B cell (primary cell): ENCODE measurements around the gene GSTA1. TPM values are rescaled to one million over a fixed set of nuclear protein-coding genes. Genes with fewer than 3 reads are reported as not detected.

Experiments
- ATAC-seq: fragments of 200-7000 bp; cut with Tn5 transposase; one replicate; pipeline ENCODE4 v1.10.0; 2021; ENCODE audit warnings: low read depth, mild to moderate bottlenecking, moderate number of reproducible peaks, moderate library complexity
- CTCF ChIA-PET: fragments of 350-600 bp; sonication (Branson Sonifier 250); formaldehyde crosslinking; loops from one replicate; lab custom pipeline; 2021; ENCODE audit warnings: antibody characterized with exemption, inconsistent platforms; lab: Charles Lee
- POLR2A ChIA-PET: fragments of 350-600 bp; sonication (Branson Sonifier 250); formaldehyde crosslinking; loops from one replicate; lab custom pipeline; 2021; ENCODE audit warnings: antibody characterized with exemption; lab: Charles Lee
- DNase-seq: peaks from one replicate; pipeline ENCODE4 v3.0.0; 2013
- H2AFZ ChIP-seq: 2 replicates; pipeline ENCODE4 v1.6.1; 2012; ENCODE audit warnings: mild to moderate bottlenecking, low read depth, low read length; ENCODE audit not compliant: insufficient read depth, poor library complexity, severe bottlenecking
- H3K27ac ChIP-seq, 2 donors: 1 replicate in 1 of 2; 2 replicates in 1 of 2; pipeline ENCODE4 v1.5.1; 2012 to 2013; ENCODE audit warnings: low read length in 2 of 2, mild to moderate bottlenecking in 2 of 2, moderate library complexity in 1 of 2
- H3K27me3 ChIP-seq, 4 experiments: fragments of 200-600 bp in 1 of 4; sonication (generic) in 1 of 4; replicated peaks in 1 of 4; 1 replicate in 2 of 4; 2 replicates in 2 of 4; pipeline versions ENCODE4 v1.6.1 to v1.7.0; 2013 to 2016; ENCODE audit warnings: low read length in 3 of 4, mild to moderate bottlenecking in 2 of 4, mixed read lengths in 1 of 4, moderate library complexity in 1 of 4; ENCODE audit not compliant: insufficient read depth in 4 of 4, control insufficient read depth in 3 of 4; ENCODE audit errors: control extremely low read depth in 1 of 4
- H3K36me3 ChIP-seq, 2 experiments: replicated peaks in 1 of 2; 1 replicate in 1 of 2; 2 replicates in 1 of 2; pipeline versions ENCODE4 v1.6.1 to v1.7.1; 2013; ENCODE audit warnings: low read length in 1 of 2; ENCODE audit not compliant: insufficient read depth in 2 of 2, control insufficient read depth in 1 of 2; ENCODE audit errors: control extremely low read depth in 1 of 2, extremely low read depth in 1 of 2
- H3K4me1 ChIP-seq, 2 donors: fragments of 200-600 bp in 1 of 2; sonication (generic) in 1 of 2; 1 replicate in 1 of 2; 2 replicates in 1 of 2; pipeline versions ENCODE4 v1.5.1 to v1.6.1; 2013 to 2017; ENCODE audit warnings: low read length in 2 of 2; ENCODE audit not compliant: control insufficient read depth in 2 of 2, insufficient read depth in 2 of 2
- H3K4me2 ChIP-seq: replicated peaks from 2 replicates; pipeline ENCODE3; 2012; ENCODE audit warnings: mild to moderate bottlenecking, low read depth, low read length; ENCODE audit not compliant: poor library complexity, severe bottlenecking
- H3K4me3 ChIP-seq, 5 experiments: fragments of 200-600 bp in 1 of 5; sonication (generic) in 1 of 5; 1 replicate in 3 of 5; 2 replicates in 2 of 5; pipeline versions ENCODE4 v1.5.1 to v1.7.0; 2011 to 2016; ENCODE audit warnings: low read length in 4 of 5, mild to moderate bottlenecking in 4 of 5, low read depth in 2 of 5, control low read depth in 1 of 5, moderate library complexity in 1 of 5; ENCODE audit not compliant: insufficient read depth in 1 of 5; ENCODE audit errors: control extremely low read depth in 1 of 5, extremely low read depth in 1 of 5
- H3K79me2 ChIP-seq: fragments of 200-600 bp; sonication (generic); one replicate; pipeline ENCODE4 v1.6.0; 2016; ENCODE audit warnings: low read length; ENCODE audit not compliant: control insufficient read depth, insufficient read depth
- H3K9ac ChIP-seq: fragments of 200-600 bp; sonication (generic); 2 replicates; pipeline ENCODE4 v1.6.1; 2017; ENCODE audit warnings: mild to moderate bottlenecking, low read length, moderate library complexity
- H3K9me3 ChIP-seq, 3 donors: one replicate each; pipeline versions ENCODE4 v1.6.1 to v1.7.1; 2013; ENCODE audit warnings: low read length in 2 of 3; ENCODE audit not compliant: control insufficient read depth in 2 of 3, insufficient read depth in 1 of 3; ENCODE audit errors: control extremely low read depth in 1 of 3
- H4K20me1 ChIP-seq: 2 replicates; pipeline ENCODE4 v1.6.0; 2012; ENCODE audit warnings: mild to moderate bottlenecking, low read length; ENCODE audit not compliant: insufficient read depth, control insufficient read depth, poor library complexity, severe bottlenecking
- H3K27ac Mint-ChIP-seq: one replicate; pipeline ENCODE4 v1.8.0; 2021; ENCODE audit warnings: mixed read lengths
- H3K27me3 Mint-ChIP-seq: one replicate; pipeline ENCODE4 v1.8.0; 2021; ENCODE audit warnings: mixed read lengths
- H3K4me1 Mint-ChIP-seq: one replicate; pipeline ENCODE4 v1.8.0; 2021; ENCODE audit warnings: mixed read lengths
- H3K4me3 Mint-ChIP-seq: one replicate; pipeline ENCODE4 v1.8.0; 2021; ENCODE audit warnings: mixed read lengths
- H3K9me3 Mint-ChIP-seq: one replicate; pipeline ENCODE4 v1.8.0; 2022; ENCODE audit warnings: mixed read lengths; ENCODE audit not compliant: insufficient read depth
- EZH2 ChIP-seq: IDR thresholded peaks from 2 replicates; pipeline ENCODE4 v1.6.1; 2012; ENCODE audit warnings: borderline replicate concordance, low read depth, mild to moderate bottlenecking, moderate library complexity, low read length; ENCODE audit not compliant: insufficient read depth, poor library complexity, severe bottlenecking
- WGBS: methylation state at CpG from one replicate; pipeline ENCODE4 v1.1.5; 2013; ENCODE audit warnings: missing lambda C conversion rate; ENCODE audit not compliant: insufficient coverage; 5-methylcytosine and 5-hydroxymethylcytosine counted together
- intact Hi-C: fragments of 100-400 bp; cut with micrococcal nuclease; formaldehyde crosslinking; loops from one replicate; pipeline ENCODE4 v1.10.0; 2022
- polyA plus RNA-seq: library from polyadenylated mRNA; depleted of rRNA; stranded (reverse); fragments of >200 nt; gene quantifications from 2 replicates; pipeline ENCODE4 v1.2.3, GENCODE V29; 2012
- total RNA-seq, 2 donors: library from RNA; stranded (reverse); fragments of 120-200 nt in 1 of 2; gene quantifications; 1 replicate in 1 of 2; 2 replicates in 1 of 2; pipeline versions ENCODE4 v1.2.3 to v1.2.4, GENCODE V29; 2013 to 2022
- TF ChIP-seq, protein P1 (sequence below): fragments of 200-600 bp; IDR thresholded peaks from one replicate; pipeline ENCODE4 v1.8.0; 2022; ENCODE audit warnings: antibody characterized with exemption, mild to moderate bottlenecking

Gene GSTA1
- total and polyA plus RNA-seq, 2 donors (not counting 1 experiment from before 2014, with no cell fraction given) = not detected

DNA sequence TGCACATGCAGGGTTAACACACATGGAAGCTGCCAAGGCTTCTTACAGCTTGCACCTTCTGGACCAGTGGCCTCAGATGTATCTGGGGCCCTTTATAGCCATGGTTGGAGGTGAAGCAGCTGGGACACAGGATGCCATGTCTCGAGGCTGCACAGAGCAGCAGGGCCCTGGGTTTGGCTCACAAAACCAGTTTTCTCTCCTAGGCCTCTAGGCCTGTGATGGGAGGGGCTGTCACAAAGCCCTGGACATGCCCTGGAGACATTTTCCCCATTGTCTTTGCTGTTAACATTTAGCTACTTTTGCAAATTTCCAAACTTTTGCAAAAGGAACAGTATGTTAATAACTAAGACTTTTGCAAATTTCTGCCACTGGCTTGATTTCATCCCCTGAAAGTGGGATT lies 18.2 kb upstream of the GSTA1 start:
- no peaks in the 10 kb centered on the region for H3K27me3 ChIP-seq
- H3K4me1 Mint-ChIP-seq = no peaks in the 10 kb centered on the region
- ATAC-seq (no peak), DNase-seq (no peak)
- H3K4me3 Mint-ChIP-seq = no peak overlapping the region
- no peak overlapping the region for H2AFZ ChIP-seq
- H3K9ac ChIP-seq = no peak overlapping the region
- no peak overlapping the region for H3K4me3 ChIP-seq
- H3K9me3 ChIP-seq = peaks cover 0 to 18% (median 0%) of the 10 kb centered on the region in 3 donors
- H3K79me2 ChIP-seq = no peaks in the 10 kb centered on the region
- H3K4me2 ChIP-seq = no peak overlapping the region
- no peak overlapping the region for H3K27ac ChIP-seq
- H3K27ac Mint-ChIP-seq = no peak overlapping the region
- CTCF ChIA-PET = interaction anchor here (0.7 kb wide), 1 partner anchor 61 kb away, joined by 3 read pairs; no protein-coding TSS in a partner anchor
- intact Hi-C loops = no loop called here
- H3K4me1 ChIP-seq = no peaks in the 10 kb centered on the region
- no peaks in the 10 kb centered on the region for H4K20me1 ChIP-seq
- H3K9me3 Mint-ChIP-seq = peaks cover 2% of the 10 kb centered on the region
- no peaks in the 10 kb centered on the region for H3K36me3 ChIP-seq
- TF ChIP-seq, protein P1, sequence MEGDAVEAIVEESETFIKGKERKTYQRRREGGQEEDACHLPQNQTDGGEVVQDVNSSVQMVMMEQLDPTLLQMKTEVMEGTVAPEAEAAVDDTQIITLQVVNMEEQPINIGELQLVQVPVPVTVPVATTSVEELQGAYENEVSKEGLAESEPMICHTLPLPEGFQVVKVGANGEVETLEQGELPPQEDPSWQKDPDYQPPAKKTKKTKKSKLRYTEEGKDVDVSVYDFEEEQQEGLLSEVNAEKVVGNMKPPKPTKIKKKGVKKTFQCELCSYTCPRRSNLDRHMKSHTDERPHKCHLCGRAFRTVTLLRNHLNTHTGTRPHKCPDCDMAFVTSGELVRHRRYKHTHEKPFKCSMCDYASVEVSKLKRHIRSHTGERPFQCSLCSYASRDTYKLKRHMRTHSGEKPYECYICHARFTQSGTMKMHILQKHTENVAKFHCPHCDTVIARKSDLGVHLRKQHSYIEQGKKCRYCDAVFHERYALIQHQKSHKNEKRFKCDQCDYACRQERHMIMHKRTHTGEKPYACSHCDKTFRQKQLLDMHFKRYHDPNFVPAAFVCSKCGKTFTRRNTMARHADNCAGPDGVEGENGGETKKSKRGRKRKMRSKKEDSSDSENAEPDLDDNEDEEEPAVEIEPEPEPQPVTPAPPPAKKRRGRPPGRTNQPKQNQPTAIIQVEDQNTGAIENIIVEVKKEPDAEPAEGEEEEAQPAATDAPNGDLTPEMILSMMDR = no peak
- no peak for TF ChIP-seq EZH2
- peaks cover 16% of the 10 kb centered on the region for H3K27me3 Mint-ChIP-seq
- POLR2A ChIA-PET = no interaction called here
- 73% methylated on average over 1 of the region's 1 CpG for WGBS

DNA sequence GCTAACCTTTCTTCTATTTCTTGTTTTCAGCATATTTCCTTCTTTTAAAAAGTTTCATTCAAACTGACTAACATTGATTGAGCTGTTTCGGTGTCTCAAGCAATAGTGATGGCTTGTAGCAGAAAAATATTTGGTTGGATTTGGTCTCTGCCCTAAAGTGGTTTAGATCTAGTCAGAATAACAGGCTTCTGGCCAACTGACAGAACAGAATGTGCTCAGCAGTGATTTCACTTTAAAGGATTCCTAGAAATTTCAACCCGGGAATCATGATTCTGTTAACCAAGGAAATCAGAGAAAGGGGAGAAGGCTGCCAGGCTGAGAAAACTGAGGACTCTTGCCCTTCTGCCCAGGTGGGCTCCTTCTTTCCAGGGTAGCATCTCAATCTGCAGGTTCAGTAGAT lies 16.6 kb upstream of the GSTA1 start:
- H3K4me2 ChIP-seq = no peak overlapping the region
- intact Hi-C loops = no loop called here
- peaks cover 2% of the 10 kb centered on the region for H3K9me3 Mint-ChIP-seq
- H3K9ac ChIP-seq = no peak overlapping the region
- H3K27me3 ChIP-seq = no peaks in the 10 kb centered on the region
- H3K27me3 Mint-ChIP-seq = peaks cover 12% of the 10 kb centered on the region
- no peak overlapping the region for H3K27ac Mint-ChIP-seq
- ChIA-PET CTCF (no interaction called here), POLR2A (no interaction called here)
- H3K36me3 ChIP-seq = no peaks in the 10 kb centered on the region
- no peak overlapping the region for H2AFZ ChIP-seq
- no peaks in the 10 kb centered on the region for H4K20me1 ChIP-seq
- no peak for DNase-seq
- H3K4me3 Mint-ChIP-seq = no peak overlapping the region
- 100% methylated on average over 2 of the region's 2 CpGs for whole genome bisulfite sequencing
- H3K4me1 Mint-ChIP-seq = no peaks in the 10 kb centered on the region
- TF ChIP-seq EZH2 = no peak
- TF ChIP-seq, protein P1 = no peak
- H3K79me2 ChIP-seq = no peaks in the 10 kb centered on the region
- no peak for ATAC-seq
- no peak overlapping the region for H3K27ac ChIP-seq
- H3K9me3 ChIP-seq = peaks cover 0 to 15% (median 0%) of the 10 kb centered on the region in 3 donors
- H3K4me3 ChIP-seq = no peak overlapping the region
- H3K4me1 ChIP-seq = no peaks in the 10 kb centered on the region
